ENCODE data around the gene VSIG10.

DNA sequence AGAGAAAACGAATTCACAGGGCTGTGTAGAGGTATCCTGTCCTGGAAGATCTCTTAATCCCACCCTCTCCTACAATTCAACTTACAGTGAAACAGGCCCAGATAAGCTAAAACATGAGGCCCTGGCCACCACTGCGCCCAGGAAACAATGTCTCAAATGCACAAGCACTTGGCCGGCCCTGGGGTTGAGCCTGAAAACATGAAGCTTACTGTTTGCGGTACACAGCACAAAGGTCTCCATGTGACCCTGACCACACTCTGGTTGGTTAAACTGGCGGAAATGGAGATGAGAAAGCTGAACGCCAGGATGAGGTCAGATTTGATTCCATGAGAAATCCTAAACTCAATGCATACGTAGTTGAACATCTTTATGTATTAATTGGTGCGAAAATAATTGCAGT is 59.2 kb downstream of the VSIG10 start:
- TF ChIP-seq EZH2 (IDR thresholded peaks at IDR 0.05; ENCODE audit: insufficient read depth, low read length) = no peak
- TF ChIP-seq, protein P1, sequence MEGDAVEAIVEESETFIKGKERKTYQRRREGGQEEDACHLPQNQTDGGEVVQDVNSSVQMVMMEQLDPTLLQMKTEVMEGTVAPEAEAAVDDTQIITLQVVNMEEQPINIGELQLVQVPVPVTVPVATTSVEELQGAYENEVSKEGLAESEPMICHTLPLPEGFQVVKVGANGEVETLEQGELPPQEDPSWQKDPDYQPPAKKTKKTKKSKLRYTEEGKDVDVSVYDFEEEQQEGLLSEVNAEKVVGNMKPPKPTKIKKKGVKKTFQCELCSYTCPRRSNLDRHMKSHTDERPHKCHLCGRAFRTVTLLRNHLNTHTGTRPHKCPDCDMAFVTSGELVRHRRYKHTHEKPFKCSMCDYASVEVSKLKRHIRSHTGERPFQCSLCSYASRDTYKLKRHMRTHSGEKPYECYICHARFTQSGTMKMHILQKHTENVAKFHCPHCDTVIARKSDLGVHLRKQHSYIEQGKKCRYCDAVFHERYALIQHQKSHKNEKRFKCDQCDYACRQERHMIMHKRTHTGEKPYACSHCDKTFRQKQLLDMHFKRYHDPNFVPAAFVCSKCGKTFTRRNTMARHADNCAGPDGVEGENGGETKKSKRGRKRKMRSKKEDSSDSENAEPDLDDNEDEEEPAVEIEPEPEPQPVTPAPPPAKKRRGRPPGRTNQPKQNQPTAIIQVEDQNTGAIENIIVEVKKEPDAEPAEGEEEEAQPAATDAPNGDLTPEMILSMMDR (IDR thresholded peaks at IDR 0.05; ENCODE audit: insufficient read depth, low read depth, low read length) = no peak
